IMR-90 (cell line): ENCODE data around the gene SPATA2L.

Source experiments
- CHD1 ChIP-seq: IDR thresholded peaks from 2 replicates; pipeline ENCODE4 v1.6.1; 2012; ENCODE audit warnings: low read depth, low read length, improper control_type of control experiment
- CTCF ChIP-seq: conservative IDR thresholded peaks from 2 replicates; pipeline ENCODE4 v1.5.1; 2012; ENCODE audit warnings: mild to moderate bottlenecking, low read depth, low read length, improper control_type of control experiment
- MAFK ChIP-seq: IDR thresholded peaks from 2 replicates; pipeline ENCODE4 v1.6.1; 2012; ENCODE audit warnings: low read depth, low read length, improper control_type of control experiment
- NFE2L2 ChIP-seq: fragments of 150-350 bp; IDR thresholded peaks from 2 replicates; pipeline ENCODE4 v1.6.1; 2016; ENCODE audit warnings: low read depth, mild to moderate bottlenecking, low read length
- RAD21 ChIP-seq: IDR thresholded peaks from 2 replicates; pipeline ENCODE4 v1.6.1; 2012; ENCODE audit warnings: low read length, improper control_type of control experiment
- SMC3 ChIP-seq: fragments of 150-350 bp; IDR thresholded peaks from 2 replicates; pipeline ENCODE4 v1.6.1; 2016; ENCODE audit warnings: low read depth, mild to moderate bottlenecking, antibody characterized with exemption, low read length, moderate library complexity

- TF ChIP-seq CTCF: no peak
- TF ChIP-seq RAD21: no peak
- TF ChIP-seq MAFK: no peak
- no peak for TF ChIP-seq CHD1
- TF ChIP-seq NFE2L2: no peak
- no peak for TF ChIP-seq SMC3
Measured at GRCh38 chr16:89670496-89671431, 30.7 kb downstream of the SPATA2L start.
